ENCODE measurements around the gene FAM199X. TPM values are rescaled to one million over a fixed set of nuclear protein-coding genes. Genes with fewer than 3 reads are reported as not detected.
A peak's percentile ranks its signal among the peaks of the same experiment; 100 is the strongest.

Gene FAM199X
- total and polyA plus RNA-seq, 2 donors (not counting 1 experiment from before 2014, with no cell fraction given) = 6.7 to 21.1 TPM

DNA sequence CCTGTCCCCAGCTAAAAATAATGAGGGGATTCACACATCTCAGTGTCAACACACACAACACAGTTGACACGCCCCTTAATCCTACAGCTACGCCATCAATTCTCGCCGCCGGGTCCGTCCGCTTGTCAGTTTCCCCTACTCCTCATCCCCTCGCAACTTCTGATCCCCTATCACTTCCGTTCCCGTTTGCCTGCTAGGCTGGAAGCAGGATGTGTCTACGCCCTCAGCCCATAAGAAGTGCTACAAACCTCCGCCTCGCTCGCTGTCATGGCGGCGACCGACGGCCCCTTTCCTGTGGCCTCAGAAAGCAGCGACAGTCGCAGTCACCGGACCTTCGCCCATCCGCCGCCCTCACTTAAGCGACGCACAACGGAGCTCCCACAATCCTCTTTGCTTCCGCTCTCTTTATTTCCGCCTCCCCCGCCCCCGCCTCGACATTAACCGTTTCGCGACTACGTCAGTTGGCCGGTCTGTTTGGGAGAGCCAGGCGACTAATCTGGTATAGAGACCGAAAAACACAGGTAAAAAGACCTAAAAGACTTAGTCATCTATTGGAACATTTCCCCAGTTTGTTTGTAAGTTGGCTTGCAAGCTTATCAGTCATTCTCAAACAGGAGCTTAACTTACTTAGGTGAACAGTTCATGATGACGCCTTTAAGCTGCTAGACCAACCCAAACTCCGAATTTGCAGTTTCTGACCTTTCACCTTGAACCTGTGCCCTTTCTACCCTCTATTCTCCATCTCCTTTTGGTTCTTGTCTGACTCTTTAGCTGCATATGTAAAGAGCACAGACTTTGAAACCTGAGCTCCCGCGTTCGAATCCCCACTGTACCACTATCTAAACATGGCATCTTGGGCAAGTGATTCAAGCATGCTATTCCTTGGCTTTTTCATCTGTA, 9.4 kb upstream of the FAM199X start, which contains the start of gene SLC25A53:
TSS of gene SLC25A53 (minus strand) at position 380 of the 900 bp plus-strand sequence. CDS start 51,752 bp downstream, outside the sequence.
- H3K36me3 ChIP-seq (ENCODE audit: control insufficient read depth, insufficient read depth, low read length) = no peaks in the 10 kb centered on the region
- peak within 1 kb of the TSS; percentile 89 for H3K27ac ChIP-seq (ENCODE audit: insufficient read depth, low read length)
- H3K9me3 ChIP-seq (ENCODE audit: control insufficient read depth, insufficient read depth, low read depth, low read length) = no peaks in the 10 kb centered on the region
- peaks cover 6% of the 10 kb centered on the region for H3K79me2 ChIP-seq (ENCODE audit: control insufficient read depth, insufficient read depth, low read length)
- TF ChIP-seq, protein P1, sequence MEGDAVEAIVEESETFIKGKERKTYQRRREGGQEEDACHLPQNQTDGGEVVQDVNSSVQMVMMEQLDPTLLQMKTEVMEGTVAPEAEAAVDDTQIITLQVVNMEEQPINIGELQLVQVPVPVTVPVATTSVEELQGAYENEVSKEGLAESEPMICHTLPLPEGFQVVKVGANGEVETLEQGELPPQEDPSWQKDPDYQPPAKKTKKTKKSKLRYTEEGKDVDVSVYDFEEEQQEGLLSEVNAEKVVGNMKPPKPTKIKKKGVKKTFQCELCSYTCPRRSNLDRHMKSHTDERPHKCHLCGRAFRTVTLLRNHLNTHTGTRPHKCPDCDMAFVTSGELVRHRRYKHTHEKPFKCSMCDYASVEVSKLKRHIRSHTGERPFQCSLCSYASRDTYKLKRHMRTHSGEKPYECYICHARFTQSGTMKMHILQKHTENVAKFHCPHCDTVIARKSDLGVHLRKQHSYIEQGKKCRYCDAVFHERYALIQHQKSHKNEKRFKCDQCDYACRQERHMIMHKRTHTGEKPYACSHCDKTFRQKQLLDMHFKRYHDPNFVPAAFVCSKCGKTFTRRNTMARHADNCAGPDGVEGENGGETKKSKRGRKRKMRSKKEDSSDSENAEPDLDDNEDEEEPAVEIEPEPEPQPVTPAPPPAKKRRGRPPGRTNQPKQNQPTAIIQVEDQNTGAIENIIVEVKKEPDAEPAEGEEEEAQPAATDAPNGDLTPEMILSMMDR (conservative IDR thresholded peaks at IDR 0.05 in 1 of 2, IDR thresholded peaks at IDR 0.05 in 1 of 2; ENCODE audit: low read depth in 1 of 2, low read length in 2 of 2) = no peak
- no peak for TF ChIP-seq EZH2 (IDR thresholded peaks at IDR 0.05; ENCODE audit: low read length, missing control alignments)
- H3K4me1 ChIP-seq (ENCODE audit: control insufficient read depth, extremely low read depth, insufficient read depth, low read length) = no peaks in the 10 kb centered on the region
- H4K20me1 ChIP-seq (ENCODE audit: control insufficient read depth, extremely low read depth, insufficient read depth, low read length) = no peaks in the 10 kb centered on the region
- H3K4me2 ChIP-seq (ENCODE audit: extremely low read depth, insufficient read depth, low read length) = peak within 1 kb of the TSS; percentile 64
- H3K27me3 ChIP-seq (ENCODE audit: control insufficient read depth, insufficient read depth, low read length) = no peaks in the 10 kb centered on the region
- H2AFZ ChIP-seq (ENCODE audit: low read length) = peak within 1 kb of the TSS; percentile 94
- H3K9ac ChIP-seq (ENCODE audit: insufficient read depth, low read length) = peak within 1 kb of the TSS; percentile 88
- peak; percentile 77 to 82 for DNase-seq (ENCODE audit: low read depth in 2 of 2)
- H3K4me3 ChIP-seq (replicated peaks in 1 of 4; ENCODE audit: control extremely low read depth in 1 of 4, insufficient read depth in 1 of 4, low read depth in 3 of 4, low read length in 4 of 4) = peak within 1 kb of the TSS; percentile 47 to 88 (median 72)

DNA sequence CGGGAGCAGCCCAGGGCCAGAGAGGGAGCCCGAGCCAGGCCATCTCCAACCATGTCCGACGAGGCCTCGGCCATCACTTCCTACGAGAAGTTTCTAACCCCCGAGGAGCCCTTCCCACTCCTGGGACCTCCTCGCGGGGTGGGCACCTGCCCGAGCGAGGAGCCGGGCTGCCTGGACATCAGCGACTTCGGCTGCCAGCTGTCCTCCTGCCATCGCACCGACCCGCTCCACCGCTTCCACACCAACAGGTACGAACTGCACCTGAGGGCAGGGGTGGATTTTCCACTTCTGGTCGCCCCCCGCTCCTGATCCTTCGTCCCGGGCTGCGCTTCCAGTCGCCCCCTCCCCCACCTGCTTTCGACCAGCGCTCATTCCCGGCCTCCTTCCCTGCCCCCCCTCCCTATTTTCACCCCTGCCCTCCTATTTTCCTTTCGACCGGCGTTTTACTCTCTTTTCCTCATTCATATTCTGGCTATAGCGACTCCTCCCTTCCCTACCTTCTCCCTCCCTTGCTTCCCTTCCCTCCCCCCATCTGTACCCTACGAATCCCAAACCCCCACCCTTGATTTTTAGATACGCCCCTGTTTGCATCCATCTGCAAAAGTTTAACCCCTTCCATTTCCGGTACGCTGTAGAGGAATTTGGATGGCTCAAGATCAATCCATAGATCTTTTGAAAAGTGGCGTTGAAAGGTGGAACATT, 633 bp downstream of the FAM199X start:
- no peaks in the 10 kb centered on the region for H3K27me3 ChIP-seq (ENCODE audit: control insufficient read depth, insufficient read depth, low read length)
- peaks cover 44% of the 10 kb centered on the region for H3K79me2 ChIP-seq (ENCODE audit: control insufficient read depth, insufficient read depth, low read length)
- peaks cover 3% of the 10 kb centered on the region for H3K4me1 ChIP-seq (ENCODE audit: control insufficient read depth, extremely low read depth, insufficient read depth, low read length)
- H3K4me2 ChIP-seq (ENCODE audit: extremely low read depth, insufficient read depth, low read length) = peak overlapping the region; percentile 64
- H2AFZ ChIP-seq (ENCODE audit: low read length) = peak overlapping the region; percentile 37
- H3K9ac ChIP-seq (ENCODE audit: insufficient read depth, low read length) = peak overlapping the region; percentile 70
- peak overlapping the region; percentile 61 to 79 (median 76) for H3K4me3 ChIP-seq (replicated peaks in 1 of 4; ENCODE audit: control extremely low read depth in 1 of 4, insufficient read depth in 1 of 4, low read depth in 3 of 4, low read length in 4 of 4)
- TF ChIP-seq, protein P1 (conservative IDR thresholded peaks at IDR 0.05 in 1 of 2, IDR thresholded peaks at IDR 0.05 in 1 of 2; ENCODE audit: low read depth in 1 of 2, low read length in 2 of 2) = no peak
- no peak for TF ChIP-seq EZH2 (IDR thresholded peaks at IDR 0.05; ENCODE audit: low read length, missing control alignments)
- no peak for DNase-seq (ENCODE audit: low read depth in 2 of 2)
- no peaks in the 10 kb centered on the region for H4K20me1 ChIP-seq (ENCODE audit: control insufficient read depth, extremely low read depth, insufficient read depth, low read length)
- H3K9me3 ChIP-seq (ENCODE audit: control insufficient read depth, insufficient read depth, low read depth, low read length) = no peaks in the 10 kb centered on the region
- H3K27ac ChIP-seq (ENCODE audit: insufficient read depth, low read length) = peak overlapping the region; percentile 74
- H3K36me3 ChIP-seq (ENCODE audit: control insufficient read depth, insufficient read depth, low read length) = no peaks in the 10 kb centered on the region

DNA sequence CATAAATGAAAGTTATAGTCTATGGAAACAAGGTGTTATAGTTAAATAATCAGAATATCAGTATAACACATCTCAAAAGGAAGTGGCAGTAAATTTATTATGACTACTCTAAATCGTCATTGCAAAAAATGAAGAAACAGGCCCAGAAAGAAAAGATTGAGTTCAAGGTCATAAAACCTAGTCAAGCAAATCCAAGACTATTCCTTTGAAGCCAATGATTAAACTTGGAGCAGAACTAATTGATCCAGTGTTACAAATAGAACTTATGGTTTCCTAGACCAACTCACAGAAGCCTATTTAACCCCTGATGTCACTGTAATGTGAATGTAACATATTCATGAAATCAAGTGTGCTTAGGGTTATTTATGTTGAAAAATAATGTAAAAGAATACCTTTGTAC, 1.9 kb downstream of the FAM199X start:
- no peaks in the 10 kb centered on the region for H3K36me3 ChIP-seq (ENCODE audit: control insufficient read depth, insufficient read depth, low read length)
- H3K27ac ChIP-seq (ENCODE audit: insufficient read depth, low read length) = no peak overlapping the region
- H2AFZ ChIP-seq (ENCODE audit: low read length) = no peak overlapping the region
- no peaks in the 10 kb centered on the region for H3K9me3 ChIP-seq (ENCODE audit: control insufficient read depth, insufficient read depth, low read depth, low read length)
- H3K4me3 ChIP-seq (replicated peaks in 1 of 4; ENCODE audit: control extremely low read depth in 1 of 4, insufficient read depth in 1 of 4, low read depth in 3 of 4, low read length in 4 of 4) = peak overlapping the region; percentile 29 to 79 (median 70)
- no peak for DNase-seq (ENCODE audit: low read depth in 2 of 2)
- TF ChIP-seq EZH2 (IDR thresholded peaks at IDR 0.05; ENCODE audit: low read length, missing control alignments) = no peak
- TF ChIP-seq, protein P1 (conservative IDR thresholded peaks at IDR 0.05 in 1 of 2, IDR thresholded peaks at IDR 0.05 in 1 of 2; ENCODE audit: low read depth in 1 of 2, low read length in 2 of 2) = no peak
- peaks cover 48% of the 10 kb centered on the region for H3K79me2 ChIP-seq (ENCODE audit: control insufficient read depth, insufficient read depth, low read length)
- peaks cover 3% of the 10 kb centered on the region for H3K4me1 ChIP-seq (ENCODE audit: control insufficient read depth, extremely low read depth, insufficient read depth, low read length)
- no peaks in the 10 kb centered on the region for H4K20me1 ChIP-seq (ENCODE audit: control insufficient read depth, extremely low read depth, insufficient read depth, low read length)
- no peak overlapping the region for H3K9ac ChIP-seq (ENCODE audit: insufficient read depth, low read length)
- H3K27me3 ChIP-seq (ENCODE audit: control insufficient read depth, insufficient read depth, low read length) = no peaks in the 10 kb centered on the region
- H3K4me2 ChIP-seq (ENCODE audit: extremely low read depth, insufficient read depth, low read length) = peak overlapping the region; percentile 75

Data from fibroblast of lung (primary cell).